RPMI7951 (cell line): ENCODE data around the gene CARM1. TPM values are rescaled to one million over a fixed set of nuclear protein-coding genes. Genes with fewer than 3 reads are reported as not detected.
A peak's percentile ranks its signal among the peaks of the same experiment; 100 is the strongest.

Experiments used
- DNase-seq: peaks from one replicate; pipeline ENCODE4 v3.0.0-alpha.2; 2012; ENCODE audit warnings: low read depth
- total RNA-seq: library from RNA; depleted of rRNA; stranded (reverse); fragments of >200 nt; shearing (Covaris generic); gene quantifications from 2 replicates; pipeline ENCODE4 v1.2.3, GENCODE V29; 2014

The CARM1 gene
- total RNA-seq, 1 experiment from 2014 or later = 23.9 TPM

- DNase-seq = no peak
Observed at GRCh38 chr19:10907925-10908324, 36.6 kb downstream of the CARM1 start.

DNA sequence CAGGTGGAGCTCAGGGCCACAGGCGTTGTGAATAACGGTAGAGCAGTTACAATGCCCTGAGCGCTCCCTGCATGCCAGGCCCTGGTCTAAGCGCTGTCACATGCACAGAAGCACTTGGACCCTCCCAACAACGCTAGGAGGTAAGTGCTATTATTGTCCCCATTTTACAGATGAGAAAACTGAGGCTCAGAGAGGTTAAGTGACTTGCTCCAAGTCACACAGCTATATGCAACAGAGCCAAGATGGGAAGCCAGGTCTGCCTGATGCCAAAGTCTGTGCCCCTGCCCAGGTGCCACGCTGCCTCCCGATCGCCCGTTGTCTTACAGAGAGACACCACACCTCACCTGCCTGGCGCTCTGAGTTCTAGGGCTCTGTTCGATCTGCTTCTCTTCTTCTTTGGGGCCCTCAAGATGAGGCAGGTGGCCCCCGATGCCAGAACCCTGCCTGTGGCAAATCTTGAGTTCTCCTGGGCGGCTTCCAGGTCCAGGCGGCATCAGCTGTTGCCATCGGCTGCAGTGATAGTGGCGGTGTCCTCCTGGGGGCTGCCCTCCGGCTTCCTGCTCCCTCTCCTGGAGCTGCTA, 37.1 kb downstream of the CARM1 start:
- no peak for DNase-seq

DNA sequence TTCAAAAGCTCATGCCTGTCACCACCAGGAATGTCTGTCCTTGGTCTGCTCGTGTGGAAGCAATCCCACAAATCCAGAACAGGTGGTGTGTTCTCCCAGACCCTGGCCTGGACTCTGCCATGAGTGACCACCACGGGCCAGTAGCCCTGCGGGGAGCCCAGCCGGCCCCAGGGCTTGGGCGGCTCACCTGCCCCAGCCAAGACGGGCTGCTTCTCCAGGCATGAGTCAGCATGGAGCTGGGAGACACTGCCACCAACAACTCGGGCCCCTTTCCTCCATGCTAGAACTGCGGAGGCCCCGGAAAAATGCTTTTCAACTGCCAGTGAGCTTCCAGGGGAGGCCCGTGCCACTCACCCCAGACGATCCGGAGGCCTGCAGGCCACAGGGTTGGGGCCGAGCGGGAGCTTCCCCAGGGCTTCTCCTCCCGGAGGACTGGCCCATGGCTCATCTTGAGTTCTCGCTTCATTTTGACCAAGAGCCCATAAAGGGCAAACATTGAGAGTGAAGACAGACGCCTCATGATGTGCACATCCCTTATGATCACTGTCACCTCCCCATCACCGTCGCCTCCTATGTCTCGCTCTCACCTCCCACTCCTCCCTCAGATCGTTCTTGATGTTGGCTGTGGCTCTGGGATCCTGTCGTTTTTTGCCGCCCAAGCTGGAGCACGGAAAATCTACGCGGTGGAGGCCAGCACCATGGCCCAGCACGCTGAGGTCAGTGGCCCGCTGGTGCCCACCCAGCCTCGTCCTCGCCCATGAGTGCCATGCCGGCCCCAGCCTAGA, 40.4 kb downstream of the CARM1 start:
- peak; percentile 44 for DNase-seq

- DNase-seq = no peak
Observed at GRCh38 chr19:10912619-10913018, 41.3 kb downstream of the CARM1 start.

DNA sequence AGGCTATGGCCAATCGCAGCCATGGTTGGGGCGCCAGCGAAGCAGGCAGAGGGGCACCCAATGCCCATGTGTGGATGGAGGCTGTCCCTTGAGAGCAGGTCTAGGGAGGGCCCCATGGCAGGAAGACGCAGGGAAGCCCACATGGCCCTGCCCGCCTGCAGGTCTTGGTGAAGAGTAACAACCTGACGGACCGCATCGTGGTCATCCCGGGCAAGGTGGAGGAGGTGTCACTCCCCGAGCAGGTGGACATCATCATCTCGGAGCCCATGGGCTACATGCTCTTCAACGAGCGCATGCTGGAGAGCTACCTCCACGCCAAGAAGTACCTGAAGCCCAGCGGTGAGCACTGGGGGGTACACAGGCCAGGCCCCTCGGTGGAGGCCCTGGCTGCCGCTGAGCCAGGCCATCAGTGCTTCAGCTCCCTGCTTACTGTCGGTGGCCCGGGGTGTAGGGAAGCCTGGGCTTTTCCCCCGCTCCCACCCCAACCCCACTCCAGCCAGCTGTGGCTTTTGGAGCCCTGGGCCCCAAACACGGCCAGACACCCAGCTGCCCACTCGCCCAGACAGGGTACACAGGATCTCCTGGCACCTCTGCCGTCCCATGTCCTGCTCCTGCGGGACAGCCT, 42.5 kb downstream of the CARM1 start:
- DNase-seq = no peak

DNA sequence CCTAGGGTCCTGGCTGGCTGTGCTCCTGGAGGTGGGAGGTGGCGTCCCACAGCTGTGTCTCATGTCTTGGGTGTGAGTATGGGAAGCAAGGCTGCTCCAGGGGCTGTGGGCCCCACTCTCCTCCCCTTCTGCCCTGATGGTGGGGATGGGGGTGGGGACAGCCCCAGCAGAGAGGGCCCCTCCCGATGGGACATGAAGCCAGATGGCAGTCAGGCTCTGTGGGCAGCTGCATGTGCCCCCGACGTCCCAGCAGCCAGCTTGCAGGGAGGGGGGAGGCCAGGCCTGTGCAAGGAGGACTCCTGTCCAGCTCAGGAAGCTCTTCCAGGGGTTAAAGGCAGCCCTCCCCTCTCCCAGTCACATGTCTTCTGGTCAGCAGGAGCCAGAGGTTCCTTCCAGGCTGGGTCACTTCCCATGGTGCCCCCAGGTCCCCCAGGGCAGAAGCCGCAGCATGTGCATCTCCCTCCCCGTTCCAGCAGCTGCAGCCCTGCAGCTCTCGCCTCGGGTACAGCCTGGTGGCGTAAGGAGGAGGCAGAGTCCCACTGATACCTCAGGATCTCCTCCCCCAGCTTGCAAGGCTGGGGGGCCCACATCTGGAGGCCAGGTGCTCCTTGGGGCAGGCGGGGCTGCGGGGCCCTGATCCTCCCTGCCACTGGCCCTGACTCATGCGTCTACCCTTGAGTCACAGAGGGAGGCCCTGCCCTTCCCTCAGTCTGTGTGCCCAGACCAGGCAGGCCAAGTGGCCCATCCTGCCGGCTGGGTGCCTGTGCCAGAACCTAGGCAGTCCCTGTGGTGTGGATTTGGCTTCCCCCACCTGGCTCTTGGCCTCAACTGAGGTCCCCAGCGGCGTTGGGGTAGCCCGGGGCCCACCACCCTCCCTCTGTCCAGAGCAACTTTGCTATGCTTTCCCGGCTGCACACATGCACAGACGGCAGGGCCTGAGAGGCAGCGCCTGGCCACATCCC, 44.1 kb downstream of the CARM1 start:
- peak; percentile 100 for DNase-seq

DNA sequence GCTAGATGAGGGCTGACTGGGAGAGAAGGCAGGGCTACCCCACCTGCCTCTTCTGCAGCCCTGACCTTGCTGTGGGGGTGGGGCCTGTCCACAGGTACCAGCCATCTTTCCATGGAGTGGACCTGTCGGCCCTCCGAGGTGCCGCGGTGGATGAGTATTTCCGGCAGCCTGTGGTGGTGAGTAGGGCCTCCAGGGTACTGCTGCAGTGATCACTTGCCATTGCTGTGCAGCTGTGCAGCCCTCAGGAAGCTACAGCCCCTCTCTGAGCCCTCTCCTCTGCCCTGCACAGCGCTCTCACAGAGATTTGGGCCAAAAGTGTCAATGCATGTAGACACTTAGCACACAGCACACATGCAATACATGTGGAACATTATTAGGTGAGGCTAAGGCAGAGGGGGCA, 45.2 kb downstream of the CARM1 start:
- DNase-seq = no peak

GRCh38 chr19:10918359-10918758, 47.0 kb downstream of the CARM1 start:
- no peak for DNase-seq

- no peak for DNase-seq
Observed at GRCh38 chr19:10919352-10920287, 48.3 kb downstream of the CARM1 start.

DNA sequence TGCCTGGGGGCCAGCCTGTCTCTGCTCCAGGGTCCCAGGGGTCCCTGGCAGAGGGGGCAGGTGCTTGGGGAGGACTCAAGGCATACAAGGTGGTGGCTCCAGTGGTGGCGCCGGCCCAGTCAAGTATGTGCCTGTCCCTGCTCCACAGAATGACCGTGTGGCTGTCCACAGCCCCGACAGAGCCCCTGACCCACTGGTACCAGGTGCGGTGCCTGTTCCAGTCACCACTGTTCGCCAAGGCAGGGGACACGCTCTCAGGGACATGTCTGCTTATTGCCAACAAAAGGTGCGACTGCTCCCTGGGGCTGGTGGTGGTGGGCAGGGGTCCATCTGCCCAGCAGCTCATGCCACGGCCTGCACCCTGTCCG, 48.9 kb downstream of the CARM1 start:
- DNase-seq = no peak

- DNase-seq = no peak
Observed at GRCh38 chr19:10920781-10921180, 49.4 kb downstream of the CARM1 start.

DNA sequence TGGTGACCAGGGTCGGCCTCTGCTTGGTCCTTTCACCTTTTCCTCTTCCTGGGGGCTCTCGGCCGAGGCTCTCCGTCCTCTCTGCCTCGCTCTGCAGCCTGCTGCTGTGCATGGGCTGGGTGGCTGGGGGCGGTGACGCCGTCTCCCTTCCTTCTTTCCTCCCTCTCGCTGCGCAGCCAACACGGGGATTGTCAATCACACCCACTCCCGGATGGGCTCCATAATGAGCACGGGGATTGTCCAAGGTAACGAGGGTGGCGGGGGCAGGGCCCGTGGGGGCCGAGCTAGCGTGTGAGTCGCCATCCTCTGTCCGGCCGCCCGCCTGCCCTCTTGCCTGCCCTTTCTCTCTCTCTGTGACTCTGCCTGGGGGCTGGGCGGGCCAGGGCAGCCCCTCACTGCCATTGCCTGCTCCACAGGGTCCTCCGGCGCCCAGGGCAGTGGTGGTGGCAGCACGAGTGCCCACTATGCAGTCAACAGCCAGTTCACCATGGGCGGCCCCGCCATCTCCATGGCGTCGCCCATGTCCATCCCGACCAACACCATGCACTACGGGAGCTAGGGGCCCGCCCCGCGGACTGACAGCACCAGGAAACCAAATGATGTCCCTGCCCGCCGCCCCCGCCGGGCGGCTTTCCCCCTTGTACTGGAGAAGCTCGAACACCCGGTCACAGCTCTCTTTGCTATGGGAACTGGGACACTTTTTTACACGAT, 50.0 kb downstream of the CARM1 start:
- no peak for DNase-seq

- no peak for DNase-seq
Observed at GRCh38 chr19:10921910-10922637, 50.7 kb downstream of the CARM1 start.

GRCh38 chr19:10922638-10923014, 51.3 kb downstream of the CARM1 start:
- no peak for DNase-seq

- DNase-seq = no peak
Observed at GRCh38 chr19:10923260-10924112, 52.1 kb downstream of the CARM1 start.

DNA sequence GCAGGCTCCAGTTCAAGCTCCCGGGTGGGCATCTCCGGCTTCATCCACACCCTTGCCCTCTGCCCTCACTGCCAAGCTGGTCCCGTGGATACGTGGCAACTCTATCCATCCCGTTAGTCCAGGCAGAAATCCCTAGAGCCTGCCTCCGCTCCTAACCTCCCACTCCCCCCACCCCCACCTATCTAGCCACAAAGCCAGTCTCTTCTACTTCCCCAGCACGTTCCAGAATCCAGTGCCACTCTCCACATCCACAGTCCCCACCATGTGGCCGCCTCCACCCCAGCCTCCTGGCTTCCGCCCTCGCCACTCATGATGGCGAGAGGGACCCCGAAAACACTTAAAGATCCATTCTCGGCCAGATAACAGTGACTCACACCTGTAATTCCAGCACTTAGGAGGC, 53.2 kb downstream of the CARM1 start:
- DNase-seq = no peak

DNA sequence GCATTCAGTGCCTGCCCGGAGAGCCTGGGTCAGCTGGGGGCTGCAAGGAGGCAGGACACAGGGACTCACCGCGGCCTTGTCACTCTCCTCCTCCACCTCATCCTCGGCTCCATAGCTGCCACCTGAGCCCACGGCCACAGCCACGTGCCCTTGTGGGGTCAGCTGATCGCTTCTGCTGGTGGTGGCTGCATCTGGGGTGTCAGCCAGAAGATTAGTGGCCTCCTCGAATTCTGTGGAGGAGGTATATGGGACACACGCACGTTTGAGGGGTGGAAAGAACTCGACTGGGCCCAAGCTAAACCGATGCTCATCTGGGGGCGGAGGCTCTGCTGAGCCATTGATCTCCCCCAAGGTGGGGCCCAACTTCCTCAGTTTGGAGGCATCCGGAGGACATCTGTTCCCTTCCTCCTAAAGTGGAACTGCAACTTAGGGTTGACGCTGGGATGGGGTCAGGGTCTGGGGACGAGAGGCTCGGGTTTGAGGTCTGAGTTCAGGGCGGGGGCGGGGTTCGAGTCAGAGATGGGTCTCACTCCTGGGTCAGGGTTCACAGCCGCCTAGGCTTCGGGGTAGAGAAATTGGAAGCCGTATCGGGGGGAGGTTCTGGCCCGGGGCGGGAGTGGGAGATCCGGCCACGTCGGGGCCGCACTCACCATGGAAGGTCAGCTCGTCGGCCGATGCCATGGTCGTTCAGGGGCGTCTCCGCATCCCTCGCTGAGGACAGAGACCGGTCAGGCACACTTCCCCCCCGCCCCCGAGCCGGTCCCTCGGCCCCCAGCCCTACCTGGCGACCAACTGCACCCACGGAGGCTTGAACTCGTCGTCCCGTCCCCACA, 56.6 kb downstream of the CARM1 start:
- no peak for DNase-seq
